SU-DHL-6 (cell line): Measurements from ENCODE around the gene TCF7L1.
"Not testable (repeated sequence)": the region's sequence is repeated elsewhere in the genome, so short reads cannot be mapped to it uniquely, and the experiment has no call there.

Experiments used
- H2AFZ ChIP-seq: fragments of 200-600 bp; sonication (generic); 2 replicates; pipeline ENCODE4 v1.6.1; 2014; ENCODE audit warnings: low read depth, mild to moderate bottlenecking, moderate library complexity, mixed read lengths, antibody characterized with exemption, low read length; ENCODE audit not compliant: severe bottlenecking
- H3F3A ChIP-seq: fragments of 200-600 bp; shearing (Covaris generic); 2 replicates; pipeline ENCODE4 v1.6.0; 2016; ENCODE audit warnings: antibody characterized with exemption, mild to moderate bottlenecking; ENCODE audit not compliant: insufficient read depth
- H3K27ac ChIP-seq: fragments of 200-600 bp; sonication (generic); 2 replicates; pipeline ENCODE4 v1.5.1; 2016; ENCODE audit warnings: low read depth, mild to moderate bottlenecking, low read length, moderate library complexity, mixed read lengths
- H3K27me3 ChIP-seq: fragments of 200-600 bp; sonication (generic), shearing (Covaris generic); 2 replicates; pipeline ENCODE4 v1.6.0; 2014; ENCODE audit warnings: mild to moderate bottlenecking, low read length
- H3K36me3 ChIP-seq: fragments of 200-600 bp; sonication (generic); 2 replicates; pipeline ENCODE4 v1.6.1; 2014; ENCODE audit warnings: mild to moderate bottlenecking, low read length, mixed read lengths
- H3K4me2 ChIP-seq: fragments of 300-600, 200-600 bp; shearing (Covaris generic), sonication (generic); 2 replicates; pipeline ENCODE4 v1.6.0; 2014; ENCODE audit warnings: low read length, low read depth, mild to moderate bottlenecking; ENCODE audit not compliant: poor library complexity, severe bottlenecking
- H3K4me3 ChIP-seq: fragments of 200-600 bp; sonication (generic); 2 replicates; pipeline ENCODE4 v1.5.1; 2014; ENCODE audit warnings: antibody characterized with exemption, low read length, mild to moderate bottlenecking, mixed read lengths; ENCODE audit not compliant: insufficient read depth, poor library complexity, severe bottlenecking
- H3K79me2 ChIP-seq: fragments of 200-600 bp; sonication (generic); 2 replicates; pipeline ENCODE4 v1.6.1; 2014; ENCODE audit warnings: mild to moderate bottlenecking, low read length, moderate library complexity; ENCODE audit not compliant: insufficient read depth
- H3K9ac ChIP-seq: fragments of 200-600 bp; sonication (generic); 2 replicates; pipeline ENCODE4 v1.7.0; 2014; ENCODE audit warnings: mild to moderate bottlenecking, low read length
- H3K9me2 ChIP-seq: fragments of 200-600 bp; sonication (generic); replicated peaks from 2 replicates; pipeline ENCODE4 v1.6.1; 2014; ENCODE audit warnings: low read length; ENCODE audit not compliant: insufficient read depth
- H3K9me3 ChIP-seq: fragments of 200-600 bp; sonication (generic); 2 replicates; pipeline ENCODE4 v1.6.1; 2014; ENCODE audit warnings: low read length, mixed read lengths; ENCODE audit not compliant: insufficient read depth
- H4K20me1 ChIP-seq: fragments of 200-600 bp; sonication (generic); 2 replicates; pipeline ENCODE4 v1.6.1; 2014; ENCODE audit warnings: low read depth, mild to moderate bottlenecking, antibody characterized with exemption, low read length, moderate library complexity, mixed read lengths
- EZH2phosphoT487 ChIP-seq: fragments of 200-600 bp; sonication (generic), shearing (Covaris generic); conservative IDR thresholded peaks from 2 replicates; pipeline ENCODE4 v1.6.1; 2018; ENCODE audit warnings: mild to moderate bottlenecking, antibody characterized with exemption, low read length, moderate library complexity, mixed read lengths
- TF ChIP-seq, protein P1 (sequence below): fragments of 200-600 bp; sonication (generic); IDR thresholded peaks from one replicate; pipeline ENCODE4 v1.5.1; 2017; ENCODE audit warnings: antibody characterized with exemption, mild to moderate bottlenecking, low read length, moderate library complexity; ENCODE audit not compliant: insufficient read depth, poor library complexity, severe bottlenecking

The TCF7L1 gene

DNA sequence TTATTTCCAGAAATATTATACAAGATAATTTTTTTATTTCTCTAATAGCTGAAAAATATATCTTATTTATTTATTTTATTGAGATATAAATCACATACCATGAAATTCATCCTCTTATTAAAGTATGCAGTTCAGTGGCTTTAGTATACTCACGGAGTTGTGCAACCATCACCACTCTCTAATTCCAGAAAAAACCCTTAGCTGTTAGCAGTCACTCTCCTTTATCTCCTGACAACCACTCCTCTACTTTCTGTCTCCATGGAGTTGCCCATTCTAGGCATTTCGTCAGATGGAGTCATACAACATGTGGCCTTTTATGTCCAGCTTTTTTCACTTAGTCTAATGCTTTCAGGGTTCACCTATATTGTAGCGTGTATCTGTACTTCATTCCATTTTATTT lies 66.5 kb downstream of the TCF7L1 start:
- TF ChIP-seq EZH2phosphoT487: no peak
- TF ChIP-seq, protein P1, sequence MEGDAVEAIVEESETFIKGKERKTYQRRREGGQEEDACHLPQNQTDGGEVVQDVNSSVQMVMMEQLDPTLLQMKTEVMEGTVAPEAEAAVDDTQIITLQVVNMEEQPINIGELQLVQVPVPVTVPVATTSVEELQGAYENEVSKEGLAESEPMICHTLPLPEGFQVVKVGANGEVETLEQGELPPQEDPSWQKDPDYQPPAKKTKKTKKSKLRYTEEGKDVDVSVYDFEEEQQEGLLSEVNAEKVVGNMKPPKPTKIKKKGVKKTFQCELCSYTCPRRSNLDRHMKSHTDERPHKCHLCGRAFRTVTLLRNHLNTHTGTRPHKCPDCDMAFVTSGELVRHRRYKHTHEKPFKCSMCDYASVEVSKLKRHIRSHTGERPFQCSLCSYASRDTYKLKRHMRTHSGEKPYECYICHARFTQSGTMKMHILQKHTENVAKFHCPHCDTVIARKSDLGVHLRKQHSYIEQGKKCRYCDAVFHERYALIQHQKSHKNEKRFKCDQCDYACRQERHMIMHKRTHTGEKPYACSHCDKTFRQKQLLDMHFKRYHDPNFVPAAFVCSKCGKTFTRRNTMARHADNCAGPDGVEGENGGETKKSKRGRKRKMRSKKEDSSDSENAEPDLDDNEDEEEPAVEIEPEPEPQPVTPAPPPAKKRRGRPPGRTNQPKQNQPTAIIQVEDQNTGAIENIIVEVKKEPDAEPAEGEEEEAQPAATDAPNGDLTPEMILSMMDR: no peak
- Histone ChIP-seq H4K20me1 (no peaks in the 10 kb centered on the region), H3K4me2 (no peak overlapping the region), H3K9ac (no peak overlapping the region), H3K27ac (no peak overlapping the region), H3F3A (no peaks in the 10 kb centered on the region), H3K36me3 (no peaks in the 10 kb centered on the region), H2AFZ (no peak overlapping the region), H3K27me3 (no peaks in the 10 kb centered on the region), H3K4me3 (no peak overlapping the region), H3K9me3 (no peaks in the 10 kb centered on the region), H3K79me2 (no peaks in the 10 kb centered on the region), H3K9me2 (no peaks in the 10 kb centered on the region)

DNA sequence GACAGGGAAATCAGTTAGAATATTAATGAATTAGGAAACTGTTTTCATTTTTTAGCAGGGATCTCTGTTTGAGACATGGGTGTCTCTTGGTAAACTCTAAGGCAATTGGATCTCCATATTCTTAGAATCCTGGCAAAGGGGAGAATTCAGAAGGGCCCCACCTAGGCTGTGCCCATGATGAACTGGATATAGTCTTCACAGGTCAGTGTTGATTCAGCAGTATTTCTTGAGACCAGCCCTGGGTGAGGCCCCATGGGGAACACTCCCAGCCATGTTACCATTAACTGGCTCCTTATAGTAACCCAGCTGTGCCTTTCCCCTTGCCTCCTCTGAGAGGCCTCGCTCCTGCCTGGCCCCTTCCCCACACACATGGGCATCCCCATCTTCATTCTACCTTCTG lies 76.7 kb downstream of the TCF7L1 start:
- Histone ChIP-seq H3F3A (no peaks in the 10 kb centered on the region), H3K27me3 (no peaks in the 10 kb centered on the region), H3K9me3 (no peaks in the 10 kb centered on the region), H3K9ac (no peak overlapping the region), H3K79me2 (no peaks in the 10 kb centered on the region), H3K4me2 (no peak overlapping the region), H4K20me1 (no peaks in the 10 kb centered on the region), H3K9me2 (no peaks in the 10 kb centered on the region), H2AFZ (no peak overlapping the region), H3K27ac (no peak overlapping the region), H3K4me3 (no peak overlapping the region), H3K36me3 (no peaks in the 10 kb centered on the region)
- TF ChIP-seq, protein P1: no peak
- no peak for TF ChIP-seq EZH2phosphoT487

DNA sequence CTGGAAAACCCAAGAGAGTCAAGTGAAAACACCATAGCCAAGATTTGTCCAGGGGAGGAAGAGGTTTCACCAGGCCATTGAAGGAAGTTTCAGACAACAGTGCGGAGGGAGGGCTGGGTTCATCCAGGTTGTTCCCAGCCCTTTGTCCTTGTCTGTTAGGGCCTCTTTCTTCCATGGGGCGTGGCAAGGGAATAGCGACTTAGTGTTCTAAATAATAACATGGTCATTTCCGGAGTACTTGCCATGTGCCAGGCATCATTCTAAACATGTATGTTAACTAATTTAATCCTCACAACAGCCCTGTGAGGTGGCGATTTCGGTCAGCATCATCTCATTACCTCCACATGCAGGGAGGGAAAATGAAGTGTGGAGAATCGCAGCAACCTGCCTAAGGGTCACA lies 77.3 kb downstream of the TCF7L1 start:
- TF ChIP-seq, protein P1: no peak
- TF ChIP-seq EZH2phosphoT487: no peak
- Histone ChIP-seq H3K27ac (no peak overlapping the region), H3K9me3 (no peaks in the 10 kb centered on the region), H3K4me3 (no peak overlapping the region), H3K36me3 (no peaks in the 10 kb centered on the region), H3K9me2 (no peaks in the 10 kb centered on the region), H3K9ac (no peak overlapping the region), H3K4me2 (no peak overlapping the region), H4K20me1 (no peaks in the 10 kb centered on the region), H3K27me3 (no peaks in the 10 kb centered on the region), H2AFZ (no peak overlapping the region), H3F3A (no peaks in the 10 kb centered on the region), H3K79me2 (no peaks in the 10 kb centered on the region)

DNA sequence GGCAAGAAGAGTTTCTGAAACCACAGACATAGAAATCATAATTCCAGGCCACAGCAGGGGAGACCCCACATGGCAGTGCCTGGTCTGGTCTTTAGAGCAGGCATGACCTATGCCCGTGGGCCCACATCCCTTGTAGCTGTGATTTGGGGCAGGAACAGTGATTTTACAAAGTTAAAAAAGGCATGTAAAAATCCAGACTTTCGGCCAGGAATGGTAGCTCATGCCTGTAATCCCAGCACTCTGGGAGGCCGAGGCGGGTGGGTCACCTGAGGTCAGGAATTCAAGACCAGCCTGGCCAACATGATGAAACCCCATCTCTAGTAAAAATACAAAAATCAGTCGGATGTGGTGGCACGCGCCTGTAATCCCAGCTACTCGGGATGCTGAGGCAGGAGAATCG lies 78.4 kb downstream of the TCF7L1 start:
- H3K27me3 ChIP-seq, H4K20me1 ChIP-seq: not testable (repeated sequence)

More for the DNA sequence above, 78.4 kb downstream of the TCF7L1 start:
- H3K27ac ChIP-seq, H3K9me2 ChIP-seq, H2AFZ ChIP-seq, H3K79me2 ChIP-seq, H3K9me3 ChIP-seq, H3K4me3 ChIP-seq, H3F3A ChIP-seq, H3K36me3 ChIP-seq, H3K9ac ChIP-seq, H3K4me2 ChIP-seq: not testable (repeated sequence)
